Measurements from ENCODE around the gene SETX. TPM values are rescaled to one million over a fixed set of nuclear protein-coding genes. Genes with fewer than 3 reads are reported as not detected.

The SETX gene
- total and polyA plus RNA-seq, 11 donors, result 11.7 to 42.5 (median 27.5) TPM

DNA sequence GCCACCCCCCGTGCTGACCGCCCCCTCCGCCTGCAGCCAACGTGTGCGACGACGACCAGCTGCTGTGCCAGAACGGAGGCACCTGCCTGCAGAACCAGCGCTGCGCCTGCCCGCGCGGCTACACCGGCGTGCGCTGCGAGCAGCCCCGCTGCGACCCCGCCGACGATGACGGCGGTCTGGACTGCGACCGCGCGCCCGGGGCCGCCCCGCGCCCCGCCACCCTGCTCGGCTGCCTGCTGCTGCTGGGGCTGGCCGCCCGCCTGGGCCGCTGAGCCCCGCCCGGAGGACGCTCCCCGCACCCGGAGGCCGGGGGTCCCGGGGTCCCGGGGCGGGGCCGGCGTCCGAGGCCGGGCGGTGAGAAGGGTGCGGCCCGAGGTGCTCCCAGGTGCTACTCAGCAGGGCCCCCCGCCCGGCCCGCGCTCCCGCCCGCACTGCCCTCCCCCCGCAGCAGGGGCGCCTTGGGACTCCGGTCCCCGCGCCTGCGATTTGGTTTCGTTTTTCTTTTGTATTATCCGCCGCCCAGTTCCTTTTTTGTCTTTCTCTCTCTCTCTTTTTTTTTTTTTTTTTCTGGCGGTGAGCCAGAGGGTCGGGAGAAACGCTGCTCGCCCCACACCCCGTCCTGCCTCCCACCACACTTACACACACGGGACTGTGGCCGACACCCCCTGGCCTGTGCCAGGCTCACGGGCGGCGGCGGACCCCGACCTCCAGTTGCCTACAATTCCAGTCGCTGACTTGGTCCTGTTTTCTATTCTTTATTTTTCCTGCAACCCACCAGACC, 112.8 kb downstream of the SETX start:
- no peak for TF ChIP-seq CTCF (IDR thresholded peaks at IDR 0.05)
- Histone ChIP-seq H3K4me1 (peaks cover 0 to 48% (median 16%) of the 10 kb centered on the region in 12 donors), H3K4me3 (peak overlapping the region; percentile 43 to 75 (median 63)), H3K27ac (peak overlapping the region in 6 of 12 donors; percentile 0 to 56 (median 39)), H3K9me3 (no peaks in the 10 kb centered on the region), H3K27me3 (peaks cover 0 to 10% (median 0%) of the 10 kb centered on the region in 9 donors), H3K36me3 (no peaks in the 10 kb centered on the region)
- ATAC-seq (no peak), DNase-seq (peak in 1 of 5 donors; percentile 58)
- intact Hi-C loops (cut with DNase I), result no loop called here
- WGBS, 4 donors, result 1 to 4% (median 2%) methylated on average over 40 to 81 of the region's 81 CpGs

GRCh38 chr9:132241483-132241839, 113.3 kb downstream of the SETX start:
- peak in 1 of 5 donors; percentile 78 for DNase-seq
- Histone ChIP-seq H3K36me3 (no peaks in the 10 kb centered on the region), H3K9me3 (no peaks in the 10 kb centered on the region), H3K27me3 (peaks cover 0 to 10% (median 0%) of the 10 kb centered on the region in 9 donors), H3K4me3 (peak overlapping the region; percentile 34 to 75 (median 63)), H3K27ac (peak overlapping the region in 5 of 12 donors; percentile 15 to 56 (median 40)), H3K4me1 (peaks cover 0 to 54% (median 19%) of the 10 kb centered on the region in 12 donors)
- intact Hi-C loops (cut with DNase I), result no loop called here
- no peak for TF ChIP-seq POLR2A (IDR thresholded peaks at IDR 0.05)
- TF ChIP-seq CTCF (IDR thresholded peaks at IDR 0.05), result no peak
- WGBS, 4 donors, result 0 to 1% (median 1%) methylated on average over 2 to 33 of the region's 33 CpGs
- ATAC-seq, result no peak

DNA sequence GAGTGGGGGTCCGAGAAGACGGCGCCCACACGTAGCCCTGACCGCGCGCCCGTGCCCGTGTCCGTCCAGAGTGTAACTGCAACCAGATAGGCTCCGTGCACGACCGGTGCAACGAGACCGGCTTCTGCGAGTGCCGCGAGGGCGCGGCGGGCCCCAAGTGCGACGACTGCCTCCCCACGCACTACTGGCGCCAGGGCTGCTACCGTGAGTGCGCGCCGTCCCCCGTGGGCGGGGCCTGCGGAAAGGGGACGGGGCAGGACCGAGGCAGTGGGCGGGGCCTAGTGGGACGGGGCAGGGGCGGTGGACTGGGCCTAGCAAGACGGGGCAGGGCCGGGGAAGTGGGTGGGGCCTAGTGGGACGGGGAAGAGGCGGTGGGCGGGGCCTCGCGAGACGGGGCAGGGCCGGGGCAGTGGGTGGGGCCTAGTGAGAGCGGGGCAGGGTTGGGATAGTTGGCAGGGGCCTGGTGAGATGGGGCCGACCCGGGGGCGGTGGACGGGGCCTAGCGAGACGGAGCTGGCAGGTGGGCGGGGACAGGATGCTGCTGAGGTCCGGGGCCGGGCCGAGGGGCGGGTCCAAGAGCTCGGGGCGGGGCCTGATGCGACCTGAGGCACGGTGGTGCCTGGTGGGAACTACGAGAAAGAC, 113.8 kb downstream of the SETX start:
- Histone ChIP-seq H3K27ac (peak overlapping the region in 5 of 12 donors; percentile 0 to 56 (median 40)), H3K4me3 (peak overlapping the region; percentile 34 to 75 (median 63)), H3K27me3 (peaks cover 0 to 8% (median 0%) of the 10 kb centered on the region in 9 donors), H3K36me3 (no peaks in the 10 kb centered on the region), H3K4me1 (peaks cover 0 to 55% (median 19%) of the 10 kb centered on the region in 12 donors), H3K9me3 (no peaks in the 10 kb centered on the region)
- intact Hi-C loops (cut with DNase I), result no loop called here
- ATAC-seq, result peak; percentile 82 to 94 (median 93)
- DNase-seq, result peak; percentile 97 to 100 (median 98)
- TF ChIP-seq POLR2A (IDR thresholded peaks at IDR 0.05) (peak in 1 of 2 donors; percentile 19), CTCF (IDR thresholded peaks at IDR 0.05) (no peak)
- 0 to 8% (median 5%) methylated on average over 26 to 63 of the region's 63 CpGs for WGBS, 4 donors

Measured in heart left ventricle (tissue), 16 donors.